GM21619 (cell line): ENCODE results near the gene CCDC160.
"Not testable (repeated sequence)": the region's sequence is repeated elsewhere in the genome, so short reads cannot be mapped to it uniquely, and the experiment has no call there.

Experiments
- ATAC-seq: cut with Tn5 transposase; IDR thresholded peaks from one replicate; pipeline ENCODE4 v1.9.1; 2021; ENCODE audit not compliant: unreplicated experiment

The CCDC160 gene

GRCh38 chrX:134236626-134237614 lies at the start of gene CCDC160:
Gene CCDC160, plus strand, starts transcription at chrX:134237182. Its CDS starts 7,619 bp downstream, at chrX:134244801.
- ATAC-seq, result no peak

GRCh38 chrX:134191281-134191680 lies 45.7 kb upstream of the CCDC160 start:
- ATAC-seq, result no peak

- ATAC-seq, result no peak
Observed at GRCh38 chrX:134194915-134195314, 42.1 kb upstream of the CCDC160 start.

DNA sequence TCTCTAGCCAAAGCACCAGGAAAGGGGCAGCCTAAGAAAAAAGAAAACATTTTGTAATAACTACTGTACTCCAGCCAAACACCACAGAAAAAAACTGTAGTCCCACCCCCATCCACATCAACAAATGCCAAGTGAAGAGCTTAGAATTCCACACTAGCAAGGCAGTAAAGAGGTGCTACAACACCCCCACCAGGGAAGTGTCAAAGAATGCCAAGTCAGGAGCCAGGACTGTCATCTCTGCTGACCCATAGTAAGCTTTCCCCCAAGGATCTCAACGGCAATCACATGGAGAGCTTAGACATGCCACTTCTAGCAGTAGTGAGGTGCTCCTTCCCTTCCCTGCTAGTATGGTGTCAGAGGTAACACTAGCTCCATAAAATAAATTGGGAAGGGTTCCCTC lies 34.4 kb upstream of the CCDC160 start:
- no peak for ATAC-seq

- ATAC-seq, result no peak
Observed at GRCh38 chrX:134206221-134206620, 30.8 kb upstream of the CCDC160 start.

DNA sequence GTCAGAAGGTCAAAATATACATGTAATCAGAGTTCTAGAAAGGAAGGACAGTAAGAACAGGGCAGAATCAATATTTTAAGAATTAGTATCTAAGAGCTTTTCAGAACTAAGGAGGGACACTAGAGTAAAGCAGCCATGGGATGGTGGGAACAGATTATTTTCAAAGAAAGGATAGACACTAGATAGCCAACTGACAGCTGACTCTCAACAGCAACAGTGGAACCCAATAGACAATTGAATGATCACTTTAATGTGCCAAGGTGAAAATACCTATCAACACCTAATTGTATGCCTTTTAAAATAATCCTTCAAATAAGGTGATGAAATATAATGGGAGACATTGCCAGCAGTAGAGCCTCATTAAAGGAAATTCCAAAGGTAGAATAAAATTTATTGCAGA lies 26.5 kb upstream of the CCDC160 start:
- ATAC-seq, result no peak

- ATAC-seq, result no peak
Observed at GRCh38 chrX:134235236-134235635, 1.7 kb upstream of the CCDC160 start.

DNA sequence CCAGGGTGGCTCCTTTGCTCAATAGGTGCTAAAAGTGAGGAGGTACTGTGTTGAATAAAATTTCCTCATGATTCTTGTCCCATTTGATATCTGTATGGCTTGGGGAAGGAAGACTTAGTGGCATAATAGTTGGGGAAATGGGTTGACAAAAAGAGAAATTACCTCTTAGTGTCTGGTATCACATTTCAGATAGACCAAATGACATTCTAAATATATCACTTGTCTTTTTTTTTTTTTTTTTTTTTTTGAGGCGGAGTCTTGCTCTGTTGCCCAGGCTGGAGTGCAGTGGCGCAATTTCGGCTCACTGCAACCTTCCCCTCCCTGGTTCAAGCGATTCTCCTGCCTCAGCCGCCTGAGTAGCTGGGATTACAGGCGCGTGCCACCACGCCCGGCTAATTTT lies 1.2 kb downstream of the CCDC160 start:
- not testable (repeated sequence) for ATAC-seq

DNA sequence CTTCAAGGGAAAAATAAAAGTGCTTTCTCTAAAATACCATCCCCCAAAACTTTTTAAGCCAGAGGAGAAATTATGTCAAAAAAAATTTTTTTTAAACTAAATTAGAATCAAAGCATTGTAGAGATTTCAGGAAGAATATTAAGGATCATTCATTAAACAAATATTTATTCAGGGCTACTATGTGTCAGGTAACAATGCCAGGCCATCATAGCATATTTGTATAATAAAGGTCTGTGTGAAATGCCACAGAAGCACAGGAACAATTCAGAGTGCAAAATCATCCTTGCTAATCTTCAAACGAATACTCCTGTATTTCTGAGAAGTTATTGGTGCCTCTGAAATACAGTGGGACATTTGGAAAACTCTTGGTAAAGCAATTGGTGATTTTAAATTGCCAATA lies 2.0 kb downstream of the CCDC160 start:
- no peak for ATAC-seq

DNA sequence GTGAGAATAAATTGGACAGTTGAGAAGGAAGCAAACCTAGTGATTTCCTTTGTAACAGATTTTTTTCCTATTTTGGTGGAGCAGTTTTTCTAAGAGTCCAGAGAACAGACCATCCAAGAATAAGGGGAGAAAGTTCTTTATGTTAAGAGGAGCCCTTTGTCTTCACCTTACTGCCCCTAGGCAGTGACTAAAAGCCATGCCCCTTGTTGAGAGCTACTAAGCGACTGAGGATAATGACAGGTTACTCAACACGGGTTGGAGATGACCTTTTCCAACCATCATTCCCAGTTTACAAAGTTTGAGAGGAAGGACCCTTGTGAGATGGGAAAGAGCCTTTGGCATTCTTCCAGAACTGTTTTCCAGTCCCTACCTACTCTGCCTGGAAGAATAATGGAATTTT lies 3.2 kb downstream of the CCDC160 start:
- no peak for ATAC-seq

GRCh38 chrX:134241960-134242619 lies 5.1 kb downstream of the CCDC160 start:
- ATAC-seq, result no peak

- ATAC-seq, result no peak
Observed at GRCh38 chrX:134244043-134244442, 7.1 kb downstream of the CCDC160 start.

- ATAC-seq, result no peak
Observed at GRCh38 chrX:134246282-134246681, 9.3 kb downstream of the CCDC160 start.

- no peak for ATAC-seq
Observed at GRCh38 chrX:134247492-134247891, 10.5 kb downstream of the CCDC160 start.

- ATAC-seq, result no peak
Observed at GRCh38 chrX:134249241-134249640, 12.3 kb downstream of the CCDC160 start.

GRCh38 chrX:134251241-134251640 lies 14.3 kb downstream of the CCDC160 start:
- ATAC-seq, result no peak

DNA sequence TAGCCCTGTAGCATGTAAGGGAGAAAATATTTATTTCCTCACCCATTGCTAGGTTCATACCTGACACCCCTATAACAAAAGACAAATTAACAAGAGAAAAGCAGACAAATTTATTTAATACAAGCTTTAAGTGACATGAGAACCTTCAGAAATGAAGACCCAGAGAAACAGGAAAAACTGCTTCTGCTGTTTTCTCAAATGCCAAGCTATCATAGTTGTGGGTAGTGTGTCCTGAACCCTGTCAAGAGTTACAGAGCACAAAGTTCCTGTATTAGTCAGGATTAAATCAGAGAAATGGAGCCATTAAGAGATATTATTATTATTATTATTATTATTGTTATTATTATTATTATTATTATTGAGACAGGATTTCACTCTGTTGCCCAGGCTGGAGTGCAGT lies 17.5 kb downstream of the CCDC160 start:
- ATAC-seq, result no peak

- no peak for ATAC-seq
Observed at GRCh38 chrX:134255555-134255954, 18.6 kb downstream of the CCDC160 start.

GRCh38 chrX:134256684-134257083 lies 19.7 kb downstream of the CCDC160 start:
- ATAC-seq, result no peak

- ATAC-seq, result no peak
Observed at GRCh38 chrX:134258202-134258601, 21.2 kb downstream of the CCDC160 start.

DNA sequence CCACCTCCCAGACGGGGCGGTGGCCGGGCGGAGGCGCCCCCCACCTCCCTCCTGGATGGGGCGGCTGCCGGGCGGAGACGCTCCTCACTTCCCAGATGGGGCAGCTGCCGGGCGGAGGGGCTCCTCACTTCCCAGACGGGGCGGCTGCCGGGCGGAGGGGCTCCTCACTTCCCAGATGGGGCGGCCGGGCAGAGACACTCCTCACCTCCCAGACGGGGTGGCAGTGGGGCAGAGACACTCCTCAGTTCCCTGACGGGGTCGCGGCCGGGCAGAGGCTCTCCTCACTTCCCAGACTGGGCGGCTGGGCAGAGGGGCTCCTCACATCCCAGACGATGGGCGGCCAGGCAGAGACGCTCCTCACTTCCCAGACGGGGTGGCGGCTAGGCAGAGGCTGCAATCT lies 49.0 kb downstream of the CCDC160 start:
- ATAC-seq, result not testable (repeated sequence)

DNA sequence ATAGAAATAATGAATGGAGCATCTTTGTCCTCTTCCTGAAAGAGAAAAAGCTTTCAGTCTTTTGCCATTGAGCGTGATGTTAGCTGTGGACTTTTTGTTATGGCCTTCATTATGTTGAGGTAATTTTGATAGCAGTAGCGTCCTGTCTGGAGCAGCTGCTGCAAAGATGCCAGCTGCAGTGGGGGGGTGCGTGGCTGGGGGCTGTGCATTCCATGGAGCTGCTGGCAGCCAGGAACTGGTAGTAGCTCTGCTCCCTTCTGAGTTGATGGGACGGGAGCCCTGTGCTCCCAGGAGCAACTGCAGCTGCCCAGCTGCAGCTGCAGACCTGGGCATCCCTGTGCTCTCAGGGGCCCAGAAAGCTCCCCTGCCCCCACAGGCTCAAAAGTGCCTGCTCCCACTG lies 50.4 kb downstream of the CCDC160 start:
- ATAC-seq, result no peak
